ENCODE measurements around the gene GRB10.

GRB10 gene

GRCh38 chr7:50564640-50565558, 217.8 kb downstream of the GRB10 start, which contains the start of gene DDC:
TSS of gene DDC (minus strand) at chr7:50565405. CDS start at chr7:50544085, 21,320 bp downstream.
- H3K4me2 ChIP-seq (ENCODE audit: insufficient read depth, low read length), result no peak within 1 kb of the TSS
- H3K36me3 ChIP-seq (ENCODE audit: insufficient read depth, low read length), result no peaks in the 10 kb centered on the region
- H3K27ac ChIP-seq (ENCODE audit: low read length), result no peak within 1 kb of the TSS
- H3K9ac ChIP-seq (ENCODE audit: low read depth, low read length), result no peak within 1 kb of the TSS
- peaks cover 3% of the 10 kb centered on the region for H3K27me3 ChIP-seq (ENCODE audit: insufficient read depth, low read length, poor library complexity)
- no peak within 1 kb of the TSS for H3K4me3 ChIP-seq (ENCODE audit: low read depth in 1 of 2, low read length in 2 of 2)
- H3K4me1 ChIP-seq (ENCODE audit: insufficient read depth, low read length), result no peaks in the 10 kb centered on the region
- TF ChIP-seq, protein P1, sequence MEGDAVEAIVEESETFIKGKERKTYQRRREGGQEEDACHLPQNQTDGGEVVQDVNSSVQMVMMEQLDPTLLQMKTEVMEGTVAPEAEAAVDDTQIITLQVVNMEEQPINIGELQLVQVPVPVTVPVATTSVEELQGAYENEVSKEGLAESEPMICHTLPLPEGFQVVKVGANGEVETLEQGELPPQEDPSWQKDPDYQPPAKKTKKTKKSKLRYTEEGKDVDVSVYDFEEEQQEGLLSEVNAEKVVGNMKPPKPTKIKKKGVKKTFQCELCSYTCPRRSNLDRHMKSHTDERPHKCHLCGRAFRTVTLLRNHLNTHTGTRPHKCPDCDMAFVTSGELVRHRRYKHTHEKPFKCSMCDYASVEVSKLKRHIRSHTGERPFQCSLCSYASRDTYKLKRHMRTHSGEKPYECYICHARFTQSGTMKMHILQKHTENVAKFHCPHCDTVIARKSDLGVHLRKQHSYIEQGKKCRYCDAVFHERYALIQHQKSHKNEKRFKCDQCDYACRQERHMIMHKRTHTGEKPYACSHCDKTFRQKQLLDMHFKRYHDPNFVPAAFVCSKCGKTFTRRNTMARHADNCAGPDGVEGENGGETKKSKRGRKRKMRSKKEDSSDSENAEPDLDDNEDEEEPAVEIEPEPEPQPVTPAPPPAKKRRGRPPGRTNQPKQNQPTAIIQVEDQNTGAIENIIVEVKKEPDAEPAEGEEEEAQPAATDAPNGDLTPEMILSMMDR (IDR thresholded peaks at IDR 0.05; ENCODE audit: borderline replicate concordance, extremely low read depth, low read length, poor library complexity, severe bottlenecking), result no peak
- TF ChIP-seq EZH2 (IDR thresholded peaks at IDR 0.05; ENCODE audit: borderline replicate concordance, low read depth, low read length, severe bottlenecking), result no peak
- H4K20me1 ChIP-seq (ENCODE audit: insufficient read depth, low read length), result no peaks in the 10 kb centered on the region
- H3K79me2 ChIP-seq (ENCODE audit: insufficient read depth, low read length), result no peaks in the 10 kb centered on the region
- ATAC-seq (ENCODE audit: insufficient read depth, low read depth) (no peak), DNase-seq (no peak)
- H3K9me3 ChIP-seq (ENCODE audit: insufficient read depth, low read length, severe bottlenecking), result no peaks in the 10 kb centered on the region
- no peak within 1 kb of the TSS for H2AFZ ChIP-seq (ENCODE audit: low read depth, low read length)

DNA sequence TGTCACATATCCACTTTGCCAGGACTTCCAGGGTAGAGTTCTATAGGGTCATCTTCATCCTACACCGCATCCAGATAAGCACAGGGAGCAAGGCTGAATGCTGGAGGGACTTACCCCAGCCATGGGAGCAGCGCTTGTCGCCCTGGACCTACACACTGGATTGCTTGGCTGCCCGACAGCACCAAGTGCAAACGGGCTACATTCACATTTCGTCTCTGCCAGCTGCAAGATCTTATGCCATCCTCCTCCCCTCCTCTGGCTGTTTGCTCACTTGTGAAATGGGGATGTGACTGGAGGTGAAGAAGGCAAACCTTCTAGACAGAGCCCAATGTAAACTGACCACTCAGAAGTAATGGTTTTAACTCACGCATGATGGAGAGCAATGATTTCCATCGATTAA, 218.5 kb downstream of the GRB10 start:
- no peaks in the 10 kb centered on the region for H3K4me1 ChIP-seq (ENCODE audit: insufficient read depth, low read length)
- no peak for ATAC-seq (ENCODE audit: insufficient read depth, low read depth)
- H3K27me3 ChIP-seq (ENCODE audit: insufficient read depth, low read length, poor library complexity), result peaks cover 3% of the 10 kb centered on the region
- no peak overlapping the region for H3K4me3 ChIP-seq (ENCODE audit: low read depth in 1 of 2, low read length in 2 of 2)
- no peaks in the 10 kb centered on the region for H3K79me2 ChIP-seq (ENCODE audit: insufficient read depth, low read length)
- H4K20me1 ChIP-seq (ENCODE audit: insufficient read depth, low read length), result no peaks in the 10 kb centered on the region
- no peak overlapping the region for H3K4me2 ChIP-seq (ENCODE audit: insufficient read depth, low read length)
- H2AFZ ChIP-seq (ENCODE audit: low read depth, low read length), result no peak overlapping the region
- DNase-seq, result no peak
- no peaks in the 10 kb centered on the region for H3K9me3 ChIP-seq (ENCODE audit: insufficient read depth, low read length, severe bottlenecking)
- no peak overlapping the region for H3K27ac ChIP-seq (ENCODE audit: low read length)
- H3K36me3 ChIP-seq (ENCODE audit: insufficient read depth, low read length), result no peaks in the 10 kb centered on the region
- no peak overlapping the region for H3K9ac ChIP-seq (ENCODE audit: low read depth, low read length)
- no peak for TF ChIP-seq EZH2 (IDR thresholded peaks at IDR 0.05; ENCODE audit: borderline replicate concordance, low read depth, low read length, severe bottlenecking)
- TF ChIP-seq, protein P1 (IDR thresholded peaks at IDR 0.05; ENCODE audit: borderline replicate concordance, extremely low read depth, low read length, poor library complexity, severe bottlenecking), result no peak

GRCh38 chr7:50562136-50562535, 220.6 kb downstream of the GRB10 start:
- no peak overlapping the region for H3K9ac ChIP-seq (ENCODE audit: low read depth, low read length)
- no peak overlapping the region for H3K4me2 ChIP-seq (ENCODE audit: insufficient read depth, low read length)
- TF ChIP-seq EZH2 (IDR thresholded peaks at IDR 0.05; ENCODE audit: borderline replicate concordance, low read depth, low read length, severe bottlenecking), result no peak
- TF ChIP-seq, protein P1 (IDR thresholded peaks at IDR 0.05; ENCODE audit: borderline replicate concordance, extremely low read depth, low read length, poor library complexity, severe bottlenecking), result no peak
- DNase-seq (no peak), ATAC-seq (ENCODE audit: insufficient read depth, low read depth) (no peak)
- H4K20me1 ChIP-seq (ENCODE audit: insufficient read depth, low read length), result no peaks in the 10 kb centered on the region
- no peaks in the 10 kb centered on the region for H3K4me1 ChIP-seq (ENCODE audit: insufficient read depth, low read length)
- H3K27ac ChIP-seq (ENCODE audit: low read length), result no peak overlapping the region
- peaks cover 8% of the 10 kb centered on the region for H3K27me3 ChIP-seq (ENCODE audit: insufficient read depth, low read length, poor library complexity)
- H2AFZ ChIP-seq (ENCODE audit: low read depth, low read length), result no peak overlapping the region
- H3K4me3 ChIP-seq (ENCODE audit: low read depth in 1 of 2, low read length in 2 of 2), result no peak overlapping the region
- H3K79me2 ChIP-seq (ENCODE audit: insufficient read depth, low read length), result no peaks in the 10 kb centered on the region
- no peaks in the 10 kb centered on the region for H3K36me3 ChIP-seq (ENCODE audit: insufficient read depth, low read length)
- no peaks in the 10 kb centered on the region for H3K9me3 ChIP-seq (ENCODE audit: insufficient read depth, low read length, severe bottlenecking)
